ENCODE data around the gene CTIF.

DNA sequence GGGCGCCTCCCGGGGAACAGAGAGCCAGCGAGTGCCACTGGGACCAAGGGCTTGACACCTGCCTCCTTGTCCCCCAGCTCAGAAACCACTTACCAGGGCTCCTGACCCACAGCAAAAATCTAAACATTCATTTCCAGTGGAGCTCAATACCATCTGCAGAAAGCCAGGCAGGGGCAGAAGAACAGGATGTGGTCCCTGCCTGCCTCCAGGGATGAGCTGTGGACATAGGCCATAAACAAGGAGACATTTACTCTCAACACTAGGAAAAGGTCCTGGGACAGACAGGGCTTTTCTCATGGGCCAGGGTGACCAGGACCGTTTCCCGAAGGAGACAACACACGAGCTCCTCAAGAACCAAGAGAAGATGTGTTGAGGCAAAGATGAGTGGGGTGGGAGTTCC lies 203.0 kb downstream of the CTIF start:
- TF ChIP-seq EZH2 (IDR thresholded peaks at IDR 0.05; ENCODE audit: borderline replicate concordance, insufficient read depth, low read length, poor library complexity, severe bottlenecking) (no peak), EP300 (conservative IDR thresholded peaks at IDR 0.05; ENCODE audit: poor library complexity, severe bottlenecking) (no peak), POLR2AphosphoS5 (IDR thresholded peaks at IDR 0.05) (no peak), TAF1 (IDR thresholded peaks at IDR 0.05; ENCODE audit: low read depth) (no peak), MXI1 (conservative IDR thresholded peaks at IDR 0.05; ENCODE audit: poor library complexity, severe bottlenecking) (no peak), RAD21 (conservative IDR thresholded peaks at IDR 0.05) (no peak), SMC3 (conservative IDR thresholded peaks at IDR 0.05; ENCODE audit: poor library complexity) (no peak)
- TF ChIP-seq, protein P1, sequence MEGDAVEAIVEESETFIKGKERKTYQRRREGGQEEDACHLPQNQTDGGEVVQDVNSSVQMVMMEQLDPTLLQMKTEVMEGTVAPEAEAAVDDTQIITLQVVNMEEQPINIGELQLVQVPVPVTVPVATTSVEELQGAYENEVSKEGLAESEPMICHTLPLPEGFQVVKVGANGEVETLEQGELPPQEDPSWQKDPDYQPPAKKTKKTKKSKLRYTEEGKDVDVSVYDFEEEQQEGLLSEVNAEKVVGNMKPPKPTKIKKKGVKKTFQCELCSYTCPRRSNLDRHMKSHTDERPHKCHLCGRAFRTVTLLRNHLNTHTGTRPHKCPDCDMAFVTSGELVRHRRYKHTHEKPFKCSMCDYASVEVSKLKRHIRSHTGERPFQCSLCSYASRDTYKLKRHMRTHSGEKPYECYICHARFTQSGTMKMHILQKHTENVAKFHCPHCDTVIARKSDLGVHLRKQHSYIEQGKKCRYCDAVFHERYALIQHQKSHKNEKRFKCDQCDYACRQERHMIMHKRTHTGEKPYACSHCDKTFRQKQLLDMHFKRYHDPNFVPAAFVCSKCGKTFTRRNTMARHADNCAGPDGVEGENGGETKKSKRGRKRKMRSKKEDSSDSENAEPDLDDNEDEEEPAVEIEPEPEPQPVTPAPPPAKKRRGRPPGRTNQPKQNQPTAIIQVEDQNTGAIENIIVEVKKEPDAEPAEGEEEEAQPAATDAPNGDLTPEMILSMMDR (IDR thresholded peaks at IDR 0.05; ENCODE audit: poor library complexity, severe bottlenecking), result no peak
- TF ChIP-seq, protein P2, sequence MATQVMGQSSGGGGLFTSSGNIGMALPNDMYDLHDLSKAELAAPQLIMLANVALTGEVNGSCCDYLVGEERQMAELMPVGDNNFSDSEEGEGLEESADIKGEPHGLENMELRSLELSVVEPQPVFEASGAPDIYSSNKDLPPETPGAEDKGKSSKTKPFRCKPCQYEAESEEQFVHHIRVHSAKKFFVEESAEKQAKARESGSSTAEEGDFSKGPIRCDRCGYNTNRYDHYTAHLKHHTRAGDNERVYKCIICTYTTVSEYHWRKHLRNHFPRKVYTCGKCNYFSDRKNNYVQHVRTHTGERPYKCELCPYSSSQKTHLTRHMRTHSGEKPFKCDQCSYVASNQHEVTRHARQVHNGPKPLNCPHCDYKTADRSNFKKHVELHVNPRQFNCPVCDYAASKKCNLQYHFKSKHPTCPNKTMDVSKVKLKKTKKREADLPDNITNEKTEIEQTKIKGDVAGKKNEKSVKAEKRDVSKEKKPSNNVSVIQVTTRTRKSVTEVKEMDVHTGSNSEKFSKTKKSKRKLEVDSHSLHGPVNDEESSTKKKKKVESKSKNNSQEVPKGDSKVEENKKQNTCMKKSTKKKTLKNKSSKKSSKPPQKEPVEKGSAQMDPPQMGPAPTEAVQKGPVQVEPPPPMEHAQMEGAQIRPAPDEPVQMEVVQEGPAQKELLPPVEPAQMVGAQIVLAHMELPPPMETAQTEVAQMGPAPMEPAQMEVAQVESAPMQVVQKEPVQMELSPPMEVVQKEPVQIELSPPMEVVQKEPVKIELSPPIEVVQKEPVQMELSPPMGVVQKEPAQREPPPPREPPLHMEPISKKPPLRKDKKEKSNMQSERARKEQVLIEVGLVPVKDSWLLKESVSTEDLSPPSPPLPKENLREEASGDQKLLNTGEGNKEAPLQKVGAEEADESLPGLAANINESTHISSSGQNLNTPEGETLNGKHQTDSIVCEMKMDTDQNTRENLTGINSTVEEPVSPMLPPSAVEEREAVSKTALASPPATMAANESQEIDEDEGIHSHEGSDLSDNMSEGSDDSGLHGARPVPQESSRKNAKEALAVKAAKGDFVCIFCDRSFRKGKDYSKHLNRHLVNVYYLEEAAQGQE (IDR thresholded peaks at IDR 0.05; ENCODE audit: borderline replicate concordance), result no peak

Data from neural cell (in vitro differentiated cells).